Colonic mucosa (tissue), 4 donors: ENCODE measurements around the gene SPACA4. TPM values are rescaled to one million over a fixed set of nuclear protein-coding genes. Genes with fewer than 3 reads are reported as not detected.

ENCODE experiments used
- DNase-seq: peaks from one replicate; pipeline ENCODE4 v3.0.0-alpha.2; 2020
- H3K27ac ChIP-seq: fragments of 200-600 bp; one replicate; pipeline ENCODE4 v1.8.0; 2021
- H3K27me3 ChIP-seq: fragments of 200-600 bp; one replicate; pipeline ENCODE4 v1.8.0; 2021
- H3K36me3 ChIP-seq: fragments of 200-600 bp; one replicate; pipeline ENCODE4 v1.8.0; 2021
- H3K4me1 ChIP-seq: fragments of 200-600 bp; one replicate; pipeline ENCODE4 v1.8.0; 2021; ENCODE audit warnings: mild to moderate bottlenecking
- H3K4me3 ChIP-seq: fragments of 200-600 bp; one replicate; pipeline ENCODE4 v1.8.0; 2021
- H3K9ac ChIP-seq, 2 donors: one replicate each; pipeline ENCODE4 v1.7.0; 2013; ENCODE audit warnings: control low read depth in 2 of 2, low read depth in 2 of 2, low read length in 2 of 2
- H3K9me3 ChIP-seq: fragments of 200-600 bp; one replicate; pipeline ENCODE4 v1.8.0; 2021
- intact Hi-C: fragments of 100-400 bp; cut with DNase I; formaldehyde crosslinking; loops from one replicate; pipeline ENCODE4 v1.14.1; 2022
- total RNA-seq, 2 donors: library from RNA; stranded (reverse); fragmentation: NEBNext Ultra II Directional in 1 of 2; extraction: Animal tissue kit (Norgen Biotek cat#: 25700) in 1 of 2; gene quantifications; one replicate each; pipeline ENCODE4 v1.2.1, GENCODE V29; 2021
- TF ChIP-seq, protein P1 (sequence below): fragments of 200-600 bp; IDR thresholded peaks from one replicate; pipeline ENCODE4 v1.8.0; 2022; ENCODE audit warnings: antibody characterized with exemption, mild to moderate bottlenecking
- donor health status: healthy.
- donor health status: DM: no; HTN: no; CAD: no.
- donor health status: DM: no; HTN: no; CAD: no.

The SPACA4 gene
- total RNA-seq, 2 donors from 2014 or later = 0.27 TPM; not detected in 1

DNA sequence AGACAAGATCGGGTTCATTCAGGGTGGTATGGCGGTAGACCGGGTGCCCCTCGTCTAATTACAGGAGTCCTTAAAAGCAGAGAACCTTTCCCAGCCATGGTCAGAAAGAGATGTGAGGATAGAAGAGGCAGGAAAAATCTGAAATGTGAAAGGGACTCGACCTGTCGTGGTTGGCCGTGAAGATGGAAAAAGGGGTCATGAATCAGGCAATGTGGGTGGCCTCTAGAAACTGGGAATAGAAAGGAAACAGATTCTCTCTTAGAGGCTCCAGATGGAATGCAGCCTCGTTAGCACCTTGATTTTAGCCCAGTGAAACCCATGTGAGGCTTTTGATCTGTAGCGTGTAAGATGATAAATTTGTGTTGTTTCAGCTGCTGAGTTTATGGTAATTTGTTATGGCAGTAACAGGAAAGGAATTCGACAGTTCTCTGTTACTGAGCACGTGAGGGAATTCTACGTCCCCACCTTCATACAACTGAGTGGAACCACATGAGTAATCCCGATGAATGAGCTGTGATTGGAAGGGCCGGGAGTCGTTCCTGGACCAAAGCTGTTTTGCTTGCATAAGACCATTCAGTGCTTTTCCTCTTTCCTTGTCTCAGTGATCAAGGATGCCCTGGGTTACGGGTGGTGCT lies 50.4 kb downstream of the SPACA4 start:
- TF ChIP-seq, protein P1, sequence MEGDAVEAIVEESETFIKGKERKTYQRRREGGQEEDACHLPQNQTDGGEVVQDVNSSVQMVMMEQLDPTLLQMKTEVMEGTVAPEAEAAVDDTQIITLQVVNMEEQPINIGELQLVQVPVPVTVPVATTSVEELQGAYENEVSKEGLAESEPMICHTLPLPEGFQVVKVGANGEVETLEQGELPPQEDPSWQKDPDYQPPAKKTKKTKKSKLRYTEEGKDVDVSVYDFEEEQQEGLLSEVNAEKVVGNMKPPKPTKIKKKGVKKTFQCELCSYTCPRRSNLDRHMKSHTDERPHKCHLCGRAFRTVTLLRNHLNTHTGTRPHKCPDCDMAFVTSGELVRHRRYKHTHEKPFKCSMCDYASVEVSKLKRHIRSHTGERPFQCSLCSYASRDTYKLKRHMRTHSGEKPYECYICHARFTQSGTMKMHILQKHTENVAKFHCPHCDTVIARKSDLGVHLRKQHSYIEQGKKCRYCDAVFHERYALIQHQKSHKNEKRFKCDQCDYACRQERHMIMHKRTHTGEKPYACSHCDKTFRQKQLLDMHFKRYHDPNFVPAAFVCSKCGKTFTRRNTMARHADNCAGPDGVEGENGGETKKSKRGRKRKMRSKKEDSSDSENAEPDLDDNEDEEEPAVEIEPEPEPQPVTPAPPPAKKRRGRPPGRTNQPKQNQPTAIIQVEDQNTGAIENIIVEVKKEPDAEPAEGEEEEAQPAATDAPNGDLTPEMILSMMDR = no peak
- DNase-seq = no peak
- intact Hi-C loops = no loop called here
- Histone ChIP-seq H3K4me3 (no peak overlapping the region), H3K4me1 (no peaks in the 10 kb centered on the region), H3K36me3 (no peaks in the 10 kb centered on the region), H3K27ac (no peak overlapping the region), H3K9ac (no peak overlapping the region), H3K9me3 (no peaks in the 10 kb centered on the region), H3K27me3 (no peaks in the 10 kb centered on the region)

Other genes starting within 250 kb of the SPACA4 start
- 10 to 100 TPM in 1 of 2 donors, 1 to 10 TPM in 1; 8.9 to 18.2 TPM for gene TMEM143, start 242.8 kb upstream of the SPACA4 start, total RNA-seq
- gene SYNGR4, start 242.4 kb upstream of the SPACA4 start, total RNA-seq = not detected
- gene KDELR1, start 215.2 kb upstream of the SPACA4 start, total RNA-seq = 100 to 1,000 TPM; 233 to 249 TPM
- under 1 TPM; 0.35 to 0.49 TPM for gene GRIN2D, start 213.1 kb upstream of the SPACA4 start, total RNA-seq
- gene GRWD1, start 160.8 kb upstream of the SPACA4 start, total RNA-seq = 10 to 100 TPM; 17.0 to 45.8 TPM
- gene KCNJ14, start 151.2 kb upstream of the SPACA4 start, total RNA-seq = under 1 TPM; 0.35 to 0.99 TPM
- gene CYTH2, start 137.4 kb upstream of the SPACA4 start, total RNA-seq = 10 to 100 TPM; 55.4 to 70.2 TPM
- 1 to 10 TPM; 1.7 to 3.1 TPM for gene LMTK3, start 94.9 kb upstream of the SPACA4 start, total RNA-seq
- 1 to 10 TPM; 1.4 to 7.7 TPM for gene SULT2B1, start 54.6 kb upstream of the SPACA4 start, total RNA-seq
- 100 to 1,000 TPM; 150 to 198 TPM for gene FAM83E, start 8.3 kb downstream of the SPACA4 start, total RNA-seq
- gene RPL18, start 12.4 kb downstream of the SPACA4 start, total RNA-seq = 1,000 to 10,000 TPM; 1,499 to 1,736 TPM
- gene SPHK2, start 12.8 kb downstream of the SPACA4 start, total RNA-seq = 10 to 100 TPM; 36.2 to 48.4 TPM
- 1 to 10 TPM; 4.7 to 8.9 TPM for gene DBP, start 30.6 kb downstream of the SPACA4 start, total RNA-seq
- gene CA11, start 39.4 kb downstream of the SPACA4 start, total RNA-seq = 1 to 10 TPM; 1.4 to 2.7 TPM
- gene NTN5, start 66.3 kb downstream of the SPACA4 start, total RNA-seq = under 1 TPM in 1 of 2 donors, not detected in 1; 0.32 TPM
- gene FUT2, start 89.2 kb downstream of the SPACA4 start, total RNA-seq = 100 to 1,000 TPM; 125 to 141 TPM
- 1 to 10 TPM in 1 of 2 donors, under 1 TPM in 1; 0.35 to 1.2 TPM for gene MAMSTR, start 113.0 kb downstream of the SPACA4 start, total RNA-seq
- 1 to 10 TPM; 2.2 to 4.8 TPM for gene RASIP1, start 133.9 kb downstream of the SPACA4 start, total RNA-seq
- gene IZUMO1, start 140.2 kb downstream of the SPACA4 start, total RNA-seq = not detected
- under 1 TPM; 0.59 to 0.80 TPM for gene FUT1, start 145.9 kb downstream of the SPACA4 start, total RNA-seq
- not detected for gene FGF21, start 148.8 kb downstream of the SPACA4 start, total RNA-seq
- 10 to 100 TPM; 74.8 to 85.5 TPM for gene BCAT2, start 204.3 kb downstream of the SPACA4 start, total RNA-seq
- 1 to 10 TPM in 1 of 2 donors, under 1 TPM in 1; 0.79 to 2.8 TPM for gene HSD17B14, start 229.7 kb downstream of the SPACA4 start, total RNA-seq